Osteocyte (in vitro differentiated cells): ENCODE results near the gene SUGP1. TPM values are rescaled to one million over a fixed set of nuclear protein-coding genes. Genes with fewer than 3 reads are reported as not detected.

ENCODE experiments used
- DNase-seq: peaks from one replicate; pipeline ENCODE4 v3.0.0; 2021; ENCODE audit warnings: mixed read lengths; ENCODE audit not compliant: unreplicated experiment; ENCODE audit errors: extremely low spot score
- H3K27ac Mint-ChIP-seq: one replicate; pipeline ENCODE4 v1.8.0; 2021; ENCODE audit warnings: mild to moderate bottlenecking, mixed read lengths; ENCODE audit not compliant: unreplicated experiment
- H3K27me3 Mint-ChIP-seq: one replicate; pipeline ENCODE4 v1.8.0; 2021; ENCODE audit warnings: mixed read lengths; ENCODE audit not compliant: unreplicated experiment
- H3K36me3 Mint-ChIP-seq: one replicate; pipeline ENCODE4 v1.8.0; 2021; ENCODE audit warnings: mixed read lengths; ENCODE audit not compliant: unreplicated experiment
- H3K4me1 Mint-ChIP-seq: one replicate; pipeline ENCODE4 v1.8.0; 2021; ENCODE audit warnings: mixed read lengths; ENCODE audit not compliant: unreplicated experiment
- H3K4me3 Mint-ChIP-seq: one replicate; pipeline ENCODE4 v1.8.0; 2021; ENCODE audit warnings: mild to moderate bottlenecking, moderate library complexity, mixed read lengths; ENCODE audit not compliant: unreplicated experiment
- H3K9me3 Mint-ChIP-seq: one replicate; pipeline ENCODE4 v1.8.0; 2021; ENCODE audit warnings: mixed read lengths; ENCODE audit not compliant: unreplicated experiment
- CTCF ChIP-seq: fragments of 200-600 bp; sonication (generic); IDR thresholded peaks from 2 replicates; pipeline ENCODE4 v1.5.0; 2021; ENCODE audit warnings: antibody characterized with exemption, mild to moderate bottlenecking, moderate library complexity
- total RNA-seq: library from RNA; stranded (reverse); gene quantifications from 2 replicates; pipeline ENCODE4 v1.2.1, GENCODE V29; 2021

Gene SUGP1
- total RNA-seq, 1 donor from 2014 or later: 71.7 TPM

- Mint-ChIP-seq H3K4me3 (no peak overlapping the region), H3K9me3 (no peaks in the 10 kb centered on the region), H3K36me3 (peaks cover 24% of the 10 kb centered on the region), H3K27ac (no peak overlapping the region), H3K4me1 (no peaks in the 10 kb centered on the region), H3K27me3 (no peaks in the 10 kb centered on the region)
- no peak for DNase-seq
- no peak for TF ChIP-seq CTCF
Observed at GRCh38 chr19:19308373-19308772, 11.9 kb downstream of the SUGP1 start.

- Mint-ChIP-seq H3K4me3 (no peak overlapping the region), H3K4me1 (no peaks in the 10 kb centered on the region), H3K36me3 (peaks cover 25% of the 10 kb centered on the region), H3K9me3 (no peaks in the 10 kb centered on the region), H3K27ac (no peak overlapping the region), H3K27me3 (no peaks in the 10 kb centered on the region)
- TF ChIP-seq CTCF: no peak
- DNase-seq: no peak
Observed at GRCh38 chr19:19306191-19306590, 14.1 kb downstream of the SUGP1 start.

GRCh38 chr19:19305696-19306095, 14.6 kb downstream of the SUGP1 start:
- H3K27me3 Mint-ChIP-seq: no peaks in the 10 kb centered on the region
- H3K9me3 Mint-ChIP-seq: no peaks in the 10 kb centered on the region
- no peak for TF ChIP-seq CTCF
- H3K4me1 Mint-ChIP-seq: no peaks in the 10 kb centered on the region
- no peak overlapping the region for H3K4me3 Mint-ChIP-seq
- H3K27ac Mint-ChIP-seq: no peak overlapping the region
- no peak for DNase-seq
- peaks cover 25% of the 10 kb centered on the region for H3K36me3 Mint-ChIP-seq

GRCh38 chr19:19305066-19305465, 15.2 kb downstream of the SUGP1 start:
- Mint-ChIP-seq H3K27ac (no peak overlapping the region), H3K4me1 (no peaks in the 10 kb centered on the region), H3K9me3 (no peaks in the 10 kb centered on the region), H3K27me3 (no peaks in the 10 kb centered on the region), H3K4me3 (no peak overlapping the region), H3K36me3 (peaks cover 23% of the 10 kb centered on the region)
- no peak for TF ChIP-seq CTCF
- DNase-seq: no peak

GRCh38 chr19:19304186-19304965, 15.9 kb downstream of the SUGP1 start:
- H3K36me3 Mint-ChIP-seq: peaks cover 22% of the 10 kb centered on the region
- no peak for DNase-seq
- no peak overlapping the region for H3K4me3 Mint-ChIP-seq
- H3K27me3 Mint-ChIP-seq: no peaks in the 10 kb centered on the region
- H3K27ac Mint-ChIP-seq: no peak overlapping the region
- no peak for TF ChIP-seq CTCF
- no peaks in the 10 kb centered on the region for H3K9me3 Mint-ChIP-seq
- H3K4me1 Mint-ChIP-seq: no peaks in the 10 kb centered on the region
